SW480 (cell line): Measurements from ENCODE around the gene MRPL16.
"Not testable (repeated sequence)": the region's sequence is repeated elsewhere in the genome, so short reads cannot be mapped to it uniquely, and the experiment has no call there.

Experiments
- DNase-seq: peaks from one replicate; pipeline ENCODE4 v3.0.0-alpha.2; 2016; ENCODE audit warnings: low spot score

The MRPL16 gene

GRCh38 chr11:59812220-59812619 lies 1.6 kb upstream of the MRPL16 start:
- no peak for DNase-seq

GRCh38 chr11:59810911-59811259 lies 307 bp upstream of the MRPL16 start:
- DNase-seq: no peak

- no peak for DNase-seq
Observed at GRCh38 chr11:59807047-59807610, 3.4 kb downstream of the MRPL16 start.

- no peak for DNase-seq
Observed at GRCh38 chr11:59804061-59804460, 6.5 kb downstream of the MRPL16 start.

GRCh38 chr11:59802639-59803176 lies 7.9 kb downstream of the MRPL16 start:
- DNase-seq: peak; percentile 46

- no peak for DNase-seq
Observed at GRCh38 chr11:59801981-59802638, 8.5 kb downstream of the MRPL16 start.

- DNase-seq: no peak
Observed at GRCh38 chr11:59801160-59801706, 9.3 kb downstream of the MRPL16 start.

- DNase-seq: no peak
Observed at GRCh38 chr11:59800390-59801025, 10.1 kb downstream of the MRPL16 start.

- no peak for DNase-seq
Observed at GRCh38 chr11:59794417-59794816, 16.2 kb downstream of the MRPL16 start.

- DNase-seq: no peak
Observed at GRCh38 chr11:59792507-59792906, 18.1 kb downstream of the MRPL16 start.

- no peak for DNase-seq
Observed at GRCh38 chr11:59791639-59792038, 18.9 kb downstream of the MRPL16 start.

GRCh38 chr11:59787816-59788215 lies 22.8 kb downstream of the MRPL16 start:
- no peak for DNase-seq

GRCh38 chr11:59787255-59787588 lies 23.4 kb downstream of the MRPL16 start:
- DNase-seq: no peak

GRCh38 chr11:59785818-59786217 lies 24.8 kb downstream of the MRPL16 start:
- DNase-seq: no peak

GRCh38 chr11:59784441-59784840 lies 26.1 kb downstream of the MRPL16 start:
- DNase-seq: not testable (repeated sequence)

GRCh38 chr11:59783632-59784090 lies 26.9 kb downstream of the MRPL16 start:
- DNase-seq: no peak

GRCh38 chr11:59782080-59782479 lies 28.5 kb downstream of the MRPL16 start:
- no peak for DNase-seq

- no peak for DNase-seq
Observed at GRCh38 chr11:59779487-59779886, 31.1 kb downstream of the MRPL16 start.

GRCh38 chr11:59778122-59778521 lies 32.5 kb downstream of the MRPL16 start:
- DNase-seq: no peak

- DNase-seq: no peak
Observed at GRCh38 chr11:59777104-59777503, 33.5 kb downstream of the MRPL16 start.

- peak; percentile 81 for DNase-seq
Observed at GRCh38 chr11:59776210-59777066, 34.1 kb downstream of the MRPL16 start.

- no peak for DNase-seq
Observed at GRCh38 chr11:59773083-59773440, 37.5 kb downstream of the MRPL16 start.
